AG09319 (cell line): Measurements from ENCODE around the gene SYT14.

Source experiments
- DNase-seq: peaks from one replicate; pipeline ENCODE4 v3.0.0-alpha.2; 2010; ENCODE audit warnings: low read depth; ENCODE audit errors: extremely low read depth
- TF ChIP-seq, protein P1 (sequence below): IDR thresholded peaks from 2 replicates; pipeline ENCODE4 v1.5.1; 2011; ENCODE audit warnings: low read depth, mild to moderate bottlenecking, inconsistent platforms, low read length, moderate library complexity

The SYT14 gene

DNA sequence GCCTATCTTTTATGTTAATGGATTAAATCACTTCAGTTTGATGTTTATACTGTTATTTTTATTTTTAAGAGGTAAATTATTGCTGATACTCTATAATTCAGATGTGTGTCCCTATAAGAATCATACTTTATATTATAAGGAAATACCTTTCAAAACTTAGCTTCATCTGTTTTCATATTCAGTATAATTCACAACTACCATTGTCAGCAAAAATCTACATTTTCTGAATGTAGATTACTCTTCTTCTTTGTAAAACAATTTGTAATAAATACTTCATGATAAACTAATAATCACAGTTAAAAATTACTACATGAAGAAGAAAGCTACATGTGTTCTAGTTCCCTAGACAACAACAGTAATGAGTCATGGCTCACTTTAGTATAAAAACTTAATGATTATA is 179.2 kb downstream of the SYT14 start:
- no peak for DNase-seq
- TF ChIP-seq, protein P1, sequence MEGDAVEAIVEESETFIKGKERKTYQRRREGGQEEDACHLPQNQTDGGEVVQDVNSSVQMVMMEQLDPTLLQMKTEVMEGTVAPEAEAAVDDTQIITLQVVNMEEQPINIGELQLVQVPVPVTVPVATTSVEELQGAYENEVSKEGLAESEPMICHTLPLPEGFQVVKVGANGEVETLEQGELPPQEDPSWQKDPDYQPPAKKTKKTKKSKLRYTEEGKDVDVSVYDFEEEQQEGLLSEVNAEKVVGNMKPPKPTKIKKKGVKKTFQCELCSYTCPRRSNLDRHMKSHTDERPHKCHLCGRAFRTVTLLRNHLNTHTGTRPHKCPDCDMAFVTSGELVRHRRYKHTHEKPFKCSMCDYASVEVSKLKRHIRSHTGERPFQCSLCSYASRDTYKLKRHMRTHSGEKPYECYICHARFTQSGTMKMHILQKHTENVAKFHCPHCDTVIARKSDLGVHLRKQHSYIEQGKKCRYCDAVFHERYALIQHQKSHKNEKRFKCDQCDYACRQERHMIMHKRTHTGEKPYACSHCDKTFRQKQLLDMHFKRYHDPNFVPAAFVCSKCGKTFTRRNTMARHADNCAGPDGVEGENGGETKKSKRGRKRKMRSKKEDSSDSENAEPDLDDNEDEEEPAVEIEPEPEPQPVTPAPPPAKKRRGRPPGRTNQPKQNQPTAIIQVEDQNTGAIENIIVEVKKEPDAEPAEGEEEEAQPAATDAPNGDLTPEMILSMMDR, result no peak

DNA sequence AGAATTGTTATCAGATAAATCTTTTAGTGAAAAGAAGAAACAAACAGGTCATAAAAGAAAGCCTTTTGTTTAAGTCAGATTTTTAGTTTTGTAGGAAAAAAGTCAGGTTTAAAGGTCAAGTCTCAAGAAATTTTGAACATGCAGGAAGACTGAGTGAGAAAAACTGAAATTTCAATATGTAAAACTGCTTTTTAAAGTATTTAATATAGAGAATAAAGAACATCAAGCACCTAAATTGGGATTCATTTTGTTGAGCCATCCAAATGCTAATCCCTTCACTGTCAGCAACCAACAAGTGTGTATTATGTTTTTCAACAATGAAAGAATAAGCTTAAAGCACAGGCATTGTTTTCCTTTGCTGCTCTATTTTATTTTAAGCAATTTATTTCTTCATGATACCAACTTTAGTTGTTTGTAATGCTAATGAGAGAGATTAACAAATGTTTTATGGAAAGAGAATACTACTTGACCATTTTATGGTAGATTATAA is 179.7 kb downstream of the SYT14 start:
- TF ChIP-seq, protein P1, result no peak

DNA sequence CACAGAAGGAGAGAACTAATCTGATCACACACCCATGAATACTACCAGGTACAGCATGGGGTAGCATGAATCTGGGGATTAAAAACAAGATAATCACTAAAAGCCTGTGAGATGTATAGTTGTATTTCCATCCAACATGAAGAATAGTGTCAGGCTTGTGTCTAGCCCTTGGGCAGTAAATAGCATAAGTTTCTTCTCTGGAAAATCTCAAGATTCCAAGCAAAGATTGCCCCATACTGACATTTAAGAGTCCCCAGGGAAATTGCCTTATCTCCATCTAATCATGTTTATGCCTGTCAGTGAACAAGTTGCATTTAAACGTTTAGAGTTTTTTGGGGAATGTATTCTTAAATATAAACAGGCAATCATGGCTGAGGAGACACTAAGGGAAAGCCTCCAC is 185.4 kb downstream of the SYT14 start:
- DNase-seq, result no peak
- TF ChIP-seq, protein P1, result no peak

More for the DNA sequence above, 179.7 kb downstream of the SYT14 start:
- no peak for DNase-seq

DNA sequence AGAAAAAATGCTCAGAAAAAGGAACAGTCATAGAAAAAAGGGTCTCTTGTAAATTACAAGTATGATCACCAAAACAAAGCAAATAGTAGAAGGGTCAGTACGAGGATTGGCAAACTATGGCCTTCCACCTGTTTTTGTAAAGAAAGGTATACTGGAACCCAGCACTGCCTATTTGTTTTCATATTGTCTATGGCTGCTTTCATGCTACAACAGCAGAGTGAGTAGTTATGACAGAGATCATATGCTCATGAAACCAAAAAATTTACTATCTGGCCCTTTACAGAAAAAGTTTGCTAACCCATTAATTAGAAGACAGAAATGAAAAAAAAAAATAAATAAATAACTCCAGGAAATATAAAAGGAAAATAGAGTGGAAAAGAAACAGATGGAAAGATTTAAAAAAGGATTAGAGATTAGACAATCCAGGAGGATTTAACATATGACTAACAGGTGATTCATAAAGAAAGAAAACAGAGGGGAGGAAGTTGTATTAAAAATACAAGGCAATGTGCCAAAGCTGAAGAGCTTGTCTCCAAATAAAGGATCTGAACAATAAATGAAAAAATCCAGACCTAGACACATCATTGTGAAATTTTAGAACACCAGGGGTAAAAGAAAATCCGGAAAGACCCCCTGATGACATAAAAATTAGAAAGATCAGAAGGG is 186.0 kb downstream of the SYT14 start:
- TF ChIP-seq, protein P1, result no peak
- DNase-seq, result peak; percentile 57

DNA sequence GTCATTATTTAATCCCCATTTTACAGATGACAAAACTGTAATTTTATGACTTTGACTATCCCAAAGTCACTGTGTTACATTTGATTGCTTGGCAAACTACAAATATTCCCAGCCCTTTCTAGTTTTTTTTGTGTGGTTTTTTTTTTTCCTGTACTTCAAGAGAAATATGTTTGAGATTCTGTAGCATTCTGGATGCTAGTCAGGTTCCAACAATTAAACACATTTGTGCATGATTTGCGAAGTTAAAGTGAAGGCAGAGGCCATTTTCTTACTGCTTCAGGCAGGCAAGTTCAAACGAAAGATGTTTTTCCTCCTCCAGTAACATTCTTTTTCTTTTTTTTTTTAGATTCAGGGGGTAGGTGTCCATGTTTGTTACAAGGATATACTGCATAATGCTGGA is 186.7 kb downstream of the SYT14 start:
- TF ChIP-seq, protein P1, result no peak

DNA sequence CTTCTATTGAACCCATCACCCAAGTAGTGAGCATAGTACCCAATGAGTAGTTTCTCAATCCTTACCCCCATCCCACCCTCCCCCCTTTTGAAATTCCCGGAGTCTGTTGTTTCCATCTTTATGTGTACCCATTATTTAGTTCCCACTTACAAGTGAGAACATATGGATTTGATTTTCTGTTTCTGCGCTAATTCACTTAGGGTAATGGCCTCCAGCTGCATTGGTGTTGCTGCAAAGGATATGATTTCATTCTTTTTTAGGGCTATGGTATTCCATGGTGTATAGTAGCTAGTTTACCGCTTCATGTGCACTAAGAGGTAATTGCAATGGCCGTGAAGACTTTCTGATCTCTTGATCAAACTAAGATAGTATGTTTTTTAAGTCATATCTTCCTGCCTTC is 187.1 kb downstream of the SYT14 start:
- no peak for DNase-seq
- TF ChIP-seq, protein P1, result no peak

More for the DNA sequence above, 186.7 kb downstream of the SYT14 start:
- DNase-seq, result no peak

DNA sequence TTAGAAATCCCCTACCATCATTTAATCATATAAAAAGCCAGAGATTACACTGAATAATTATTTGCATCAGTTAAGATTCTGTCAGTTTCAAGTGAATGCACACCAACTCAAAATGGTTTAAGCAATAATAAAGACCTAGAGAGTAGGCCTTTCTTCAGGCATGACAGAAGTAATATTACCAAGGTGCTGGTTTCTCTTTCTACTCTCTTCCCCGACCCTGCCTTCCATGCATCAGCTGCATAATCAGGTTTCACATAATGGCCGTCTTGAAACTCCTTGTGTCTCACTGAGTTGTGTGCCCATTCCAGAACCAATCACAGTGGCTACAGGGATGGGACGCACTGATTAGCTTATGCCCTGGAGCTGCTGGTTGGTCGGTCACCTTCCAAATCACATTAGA is 191.1 kb downstream of the SYT14 start:
- TF ChIP-seq, protein P1, result no peak
- no peak for DNase-seq
